CD4-positive, alpha-beta T cell (primary cell): ENCODE measurements around the gene RFC2. TPM values are rescaled to one million over a fixed set of nuclear protein-coding genes. Genes with fewer than 3 reads are reported as not detected.
"Not testable (repeated sequence)": the region's sequence is repeated elsewhere in the genome, so short reads cannot be mapped to it uniquely, and the experiment has no call there.

ENCODE experiments used
- ATAC-seq: fragments of 200-7000 bp; cut with Tn5 transposase; one replicate; pipeline ENCODE4 v1.10.0; 2022; ENCODE audit warnings: mild to moderate bottlenecking; ENCODE audit not compliant: poor library complexity
- CTCF ChIA-PET: fragments of 350-600 bp; sonication (Branson Sonifier 250); formaldehyde crosslinking; loops from one replicate; lab custom pipeline; 2021; ENCODE audit warnings: antibody characterized with exemption, inconsistent platforms; lab: Charles Lee
- POLR2A ChIA-PET: fragments of 350-600 bp; sonication (Branson Sonifier 250); formaldehyde crosslinking; loops from one replicate; lab custom pipeline; 2021; ENCODE audit warnings: antibody characterized with exemption, inconsistent platforms; lab: Charles Lee
- DNase-seq, 14 experiments: peaks; one replicate each; pipeline ENCODE4 v3.0.0-alpha.2; 2013 to 2020; ENCODE audit warnings: mixed read lengths in 2 of 14
- H3K27ac ChIP-seq, 2 donors: one replicate each; pipeline versions ENCODE4 v1.5.1 to v1.7.0; 2013; ENCODE audit warnings: low read length in 2 of 2, low read depth in 1 of 2, mild to moderate bottlenecking in 1 of 2
- H3K27me3 ChIP-seq, 2 experiments: 1 replicate in 1 of 2; 2 replicates in 1 of 2; pipeline versions ENCODE4 v1.6.1 to v1.7.0; 2013; ENCODE audit warnings: low read length in 2 of 2, control low read depth in 1 of 2, mild to moderate bottlenecking in 1 of 2, moderate library complexity in 1 of 2; ENCODE audit not compliant: insufficient read depth in 2 of 2, control insufficient read depth in 1 of 2
- H3K36me3 ChIP-seq: one replicate; pipeline ENCODE4 v1.6.1; 2013; ENCODE audit warnings: low read length, control low read depth; ENCODE audit not compliant: insufficient read depth
- H3K4me1 ChIP-seq: one replicate; pipeline ENCODE4 v1.6.1; 2013; ENCODE audit warnings: low read length, control low read depth; ENCODE audit not compliant: insufficient read depth
- H3K4me3 ChIP-seq: one replicate; pipeline ENCODE4 v1.5.1; 2013; ENCODE audit warnings: mild to moderate bottlenecking, low read length, moderate library complexity
- H3K9me3 ChIP-seq, 2 experiments: 1 replicate in 1 of 2; 2 replicates in 1 of 2; pipeline versions ENCODE4 v1.6.1 to v1.7.0; 2013; ENCODE audit warnings: low read length in 2 of 2, mild to moderate bottlenecking in 2 of 2, control low read depth in 1 of 2, moderate library complexity in 1 of 2; ENCODE audit not compliant: control insufficient read depth in 1 of 2, insufficient read depth in 1 of 2
- H3K27ac Mint-ChIP-seq: one replicate; pipeline ENCODE4 v1.8.0; 2020; ENCODE audit warnings: mixed read lengths
- H3K27me3 Mint-ChIP-seq: one replicate; pipeline ENCODE4 v1.8.0; 2021; ENCODE audit warnings: mixed read lengths
- H3K36me3 Mint-ChIP-seq: one replicate; pipeline ENCODE4 v1.8.0; 2021; ENCODE audit warnings: low read depth, mixed read lengths
- H3K4me1 Mint-ChIP-seq: one replicate; pipeline ENCODE4 v1.8.0; 2021; ENCODE audit warnings: low read depth, mixed read lengths
- H3K4me3 Mint-ChIP-seq: one replicate; pipeline ENCODE4 v1.8.0; 2020; ENCODE audit warnings: mild to moderate bottlenecking, mixed read lengths
- H3K9me3 Mint-ChIP-seq: one replicate; pipeline ENCODE4 v1.8.0; 2020; ENCODE audit warnings: mixed read lengths
- intact Hi-C, 2 experiments: fragments of 100-400 bp; cut with DNase I in 1 of 2; cut with micrococcal nuclease in 1 of 2; formaldehyde crosslinking; loops; one replicate each; pipeline versions ENCODE4 v1.15.1 to v1.9.0; 2023 to 2025; cut with DNase I, micrococcal nuclease
- total RNA-seq, 174 experiments: library from RNA in 2 of 174; stranded (reverse) in 2 of 174; gene quantifications; one replicate each; pipeline ENCODE4 v1.2.3 and lab custom pipeline; 2021 to 2026
- TF ChIP-seq, protein P1 (sequence below): fragments of 200-600 bp; IDR thresholded peaks from one replicate; pipeline ENCODE4 v1.8.0; 2022; ENCODE audit warnings: antibody characterized with exemption, mild to moderate bottlenecking

RFC2 gene
- total RNA-seq, 2 experiments from 2014 or later, result 8.5 to 9.6 TPM

DNA sequence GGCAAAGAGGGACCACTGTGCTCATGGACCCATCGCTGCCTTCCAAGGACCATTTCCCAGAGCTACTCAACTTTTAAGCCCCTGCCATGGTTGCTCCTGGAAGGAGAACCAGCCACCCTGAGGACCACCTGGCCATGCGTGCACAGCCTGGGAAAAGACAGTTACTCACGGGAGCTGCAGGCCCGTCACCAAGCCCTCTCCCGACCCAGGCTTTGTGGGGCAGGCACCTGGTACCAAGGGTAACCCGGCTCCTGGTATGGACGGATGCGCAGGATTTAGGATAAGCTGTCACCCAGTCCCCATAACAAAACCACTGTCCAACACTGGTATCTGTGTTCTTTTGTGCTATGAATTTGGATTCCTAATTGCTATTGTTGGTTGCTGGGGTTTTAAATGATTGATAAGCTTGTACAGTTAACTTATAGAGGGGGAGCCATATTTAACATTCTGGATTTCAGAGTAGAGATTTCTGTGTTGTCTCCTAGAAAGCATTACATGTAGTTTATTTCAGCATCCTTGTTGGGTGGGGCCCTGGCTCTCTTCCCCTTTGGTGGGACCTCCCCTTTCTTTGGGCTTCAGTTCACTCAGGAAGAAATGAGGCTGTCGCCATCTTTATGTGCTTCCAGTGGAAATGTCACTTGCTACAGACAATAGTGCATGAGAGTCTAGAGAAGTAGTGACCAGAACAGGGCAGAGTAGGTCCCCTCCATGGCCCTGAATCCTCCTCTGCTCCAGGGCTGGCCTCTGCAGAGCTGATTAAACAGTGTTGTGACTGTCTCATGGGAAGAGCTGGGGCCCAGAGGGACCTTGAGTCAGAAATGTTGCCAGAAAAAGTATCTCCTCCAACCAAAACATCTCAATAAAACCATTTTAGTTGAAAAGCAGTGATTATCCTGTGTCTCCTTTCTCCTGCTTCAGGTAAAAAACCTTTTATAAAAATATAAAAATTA is 25.0 kb downstream of the RFC2 start:
- H3K9me3 ChIP-seq, result no peaks in the 10 kb centered on the region
- no peak for DNase-seq
- Mint-ChIP-seq H3K27ac (no peak overlapping the region), H3K9me3 (no peaks in the 10 kb centered on the region), H3K4me1 (no peaks in the 10 kb centered on the region), H3K27me3 (no peaks in the 10 kb centered on the region), H3K4me3 (no peak overlapping the region), H3K36me3 (peaks cover 34% of the 10 kb centered on the region)
- peaks cover 17% of the 10 kb centered on the region for H3K36me3 ChIP-seq
- intact Hi-C loops, result no loop called here
- peaks cover 6% of the 10 kb centered on the region for H3K4me1 ChIP-seq
- POLR2A ChIA-PET, result no interaction called here
- H3K4me3 ChIP-seq, result no peak overlapping the region
- no peak for ATAC-seq
- TF ChIP-seq, protein P1, sequence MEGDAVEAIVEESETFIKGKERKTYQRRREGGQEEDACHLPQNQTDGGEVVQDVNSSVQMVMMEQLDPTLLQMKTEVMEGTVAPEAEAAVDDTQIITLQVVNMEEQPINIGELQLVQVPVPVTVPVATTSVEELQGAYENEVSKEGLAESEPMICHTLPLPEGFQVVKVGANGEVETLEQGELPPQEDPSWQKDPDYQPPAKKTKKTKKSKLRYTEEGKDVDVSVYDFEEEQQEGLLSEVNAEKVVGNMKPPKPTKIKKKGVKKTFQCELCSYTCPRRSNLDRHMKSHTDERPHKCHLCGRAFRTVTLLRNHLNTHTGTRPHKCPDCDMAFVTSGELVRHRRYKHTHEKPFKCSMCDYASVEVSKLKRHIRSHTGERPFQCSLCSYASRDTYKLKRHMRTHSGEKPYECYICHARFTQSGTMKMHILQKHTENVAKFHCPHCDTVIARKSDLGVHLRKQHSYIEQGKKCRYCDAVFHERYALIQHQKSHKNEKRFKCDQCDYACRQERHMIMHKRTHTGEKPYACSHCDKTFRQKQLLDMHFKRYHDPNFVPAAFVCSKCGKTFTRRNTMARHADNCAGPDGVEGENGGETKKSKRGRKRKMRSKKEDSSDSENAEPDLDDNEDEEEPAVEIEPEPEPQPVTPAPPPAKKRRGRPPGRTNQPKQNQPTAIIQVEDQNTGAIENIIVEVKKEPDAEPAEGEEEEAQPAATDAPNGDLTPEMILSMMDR, result no peak
- no peaks in the 10 kb centered on the region for H3K27me3 ChIP-seq
- no peak overlapping the region for H3K27ac ChIP-seq
- CTCF ChIA-PET, result no interaction called here

GRCh38 chr7:74226633-74227032 is 27.6 kb downstream of the RFC2 start:
- no peak overlapping the region for H3K27ac ChIP-seq
- peaks cover 10% of the 10 kb centered on the region for H3K36me3 ChIP-seq
- CTCF ChIA-PET, result no interaction called here
- no peaks in the 10 kb centered on the region for H3K27me3 Mint-ChIP-seq
- H3K9me3 Mint-ChIP-seq, result no peaks in the 10 kb centered on the region
- POLR2A ChIA-PET, result no interaction called here
- H3K27me3 ChIP-seq, result no peaks in the 10 kb centered on the region
- TF ChIP-seq, protein P1, result no peak
- H3K9me3 ChIP-seq, result no peaks in the 10 kb centered on the region
- no peak overlapping the region for H3K4me3 ChIP-seq
- intact Hi-C loops, result no loop called here
- peak in 1 of 14 experiments; percentile 38 for DNase-seq
- H3K4me1 Mint-ChIP-seq, result no peaks in the 10 kb centered on the region
- ATAC-seq, result no peak
- no peak overlapping the region for H3K4me3 Mint-ChIP-seq
- H3K36me3 Mint-ChIP-seq, result peaks cover 34% of the 10 kb centered on the region
- peaks cover 6% of the 10 kb centered on the region for H3K4me1 ChIP-seq
- H3K27ac Mint-ChIP-seq, result no peak overlapping the region

GRCh38 chr7:74225400-74225799 is 28.8 kb downstream of the RFC2 start:
- TF ChIP-seq, protein P1, result no peak
- Mint-ChIP-seq H3K9me3 (no peaks in the 10 kb centered on the region), H3K27ac (no peak overlapping the region), H3K27me3 (no peaks in the 10 kb centered on the region), H3K36me3 (peaks cover 25% of the 10 kb centered on the region), H3K4me1 (no peaks in the 10 kb centered on the region), H3K4me3 (no peak overlapping the region)
- Histone ChIP-seq H3K4me1 (peaks cover 6% of the 10 kb centered on the region), H3K4me3 (no peak overlapping the region), H3K36me3 (peaks cover 6% of the 10 kb centered on the region), H3K27me3 (no peaks in the 10 kb centered on the region), H3K27ac (no peak overlapping the region), H3K9me3 (no peaks in the 10 kb centered on the region)
- ATAC-seq (no peak), DNase-seq (no peak)
- intact Hi-C loops, result no loop called here
- POLR2A ChIA-PET, result no interaction called here
- CTCF ChIA-PET, result no interaction called here

DNA sequence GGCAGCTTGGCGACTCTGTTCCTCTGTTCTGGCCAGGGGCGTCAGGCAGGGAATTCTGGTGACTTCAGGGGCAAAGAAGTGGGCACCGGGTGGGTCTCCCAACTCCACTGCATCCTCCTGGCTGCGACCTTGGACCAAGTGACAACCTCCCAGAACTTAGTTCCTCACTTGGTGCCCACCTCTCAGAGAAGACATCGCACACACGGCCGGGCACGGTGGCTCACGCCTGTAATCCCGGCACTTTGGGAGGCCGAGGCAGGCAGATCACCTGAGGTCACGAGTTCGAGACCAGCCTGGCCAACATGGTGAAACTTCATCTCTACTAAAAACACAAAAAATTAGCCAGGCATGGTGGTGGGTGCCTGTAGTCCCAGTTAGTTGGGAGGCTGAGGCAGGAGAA is 29.3 kb downstream of the RFC2 start:
- H3K27me3 Mint-ChIP-seq, H3K4me1 ChIP-seq, ATAC-seq, POLR2A ChIA-PET, H3K9me3 Mint-ChIP-seq, H3K27ac ChIP-seq, H3K4me3 Mint-ChIP-seq, H3K27me3 ChIP-seq, H3K27ac Mint-ChIP-seq, intact Hi-C loops, DNase-seq, CTCF ChIA-PET, H3K36me3 ChIP-seq, H3K4me3 ChIP-seq, H3K4me1 Mint-ChIP-seq, H3K9me3 ChIP-seq: not testable (repeated sequence)
- peaks cover 22% of the 10 kb centered on the region for H3K36me3 Mint-ChIP-seq
